ENCODE measurements around the gene CCN2. TPM values are rescaled to one million over a fixed set of nuclear protein-coding genes. Genes with fewer than 3 reads are reported as not detected.
A peak's percentile ranks its signal among the peaks of the same experiment; 100 is the strongest.

Gene CCN2
- total RNA-seq, 3 donors from 2014 or later = 17.1 to 39.7 (median 39.4) TPM

DNA sequence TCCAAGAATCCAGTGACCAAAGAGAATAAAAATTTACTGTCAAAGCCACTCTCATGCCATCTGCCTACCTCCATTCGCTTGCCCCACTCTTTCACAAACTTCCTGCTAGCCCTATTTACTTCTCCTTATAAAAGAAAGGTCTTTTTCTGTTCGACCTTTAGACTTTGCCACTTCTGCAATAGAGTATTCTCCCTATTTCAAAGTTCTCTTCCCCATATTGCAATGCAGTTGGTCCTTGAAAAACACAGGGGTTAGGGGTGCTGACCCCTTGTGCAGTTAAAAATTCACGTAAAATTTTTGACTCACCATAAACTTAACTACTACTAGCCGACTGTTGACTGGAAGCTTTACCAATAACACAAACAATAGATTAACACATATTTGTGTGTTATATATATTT is 15.0 kb downstream of the CCN2 start:
- H3K36me3 ChIP-seq (ENCODE audit: low read depth) = no peaks in the 10 kb centered on the region
- no peak overlapping the region for H3K4me3 ChIP-seq
- no peaks in the 10 kb centered on the region for H3K4me1 ChIP-seq (ENCODE audit: low read depth)
- H3K9me3 ChIP-seq = no peaks in the 10 kb centered on the region
- TF ChIP-seq, protein P1, sequence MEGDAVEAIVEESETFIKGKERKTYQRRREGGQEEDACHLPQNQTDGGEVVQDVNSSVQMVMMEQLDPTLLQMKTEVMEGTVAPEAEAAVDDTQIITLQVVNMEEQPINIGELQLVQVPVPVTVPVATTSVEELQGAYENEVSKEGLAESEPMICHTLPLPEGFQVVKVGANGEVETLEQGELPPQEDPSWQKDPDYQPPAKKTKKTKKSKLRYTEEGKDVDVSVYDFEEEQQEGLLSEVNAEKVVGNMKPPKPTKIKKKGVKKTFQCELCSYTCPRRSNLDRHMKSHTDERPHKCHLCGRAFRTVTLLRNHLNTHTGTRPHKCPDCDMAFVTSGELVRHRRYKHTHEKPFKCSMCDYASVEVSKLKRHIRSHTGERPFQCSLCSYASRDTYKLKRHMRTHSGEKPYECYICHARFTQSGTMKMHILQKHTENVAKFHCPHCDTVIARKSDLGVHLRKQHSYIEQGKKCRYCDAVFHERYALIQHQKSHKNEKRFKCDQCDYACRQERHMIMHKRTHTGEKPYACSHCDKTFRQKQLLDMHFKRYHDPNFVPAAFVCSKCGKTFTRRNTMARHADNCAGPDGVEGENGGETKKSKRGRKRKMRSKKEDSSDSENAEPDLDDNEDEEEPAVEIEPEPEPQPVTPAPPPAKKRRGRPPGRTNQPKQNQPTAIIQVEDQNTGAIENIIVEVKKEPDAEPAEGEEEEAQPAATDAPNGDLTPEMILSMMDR (IDR thresholded peaks at IDR 0.05) = no peak
- ATAC-seq (no peak), DNase-seq (no peak)
- intact Hi-C loops (cut with DNase I, micrococcal nuclease) = no loop called here

DNA sequence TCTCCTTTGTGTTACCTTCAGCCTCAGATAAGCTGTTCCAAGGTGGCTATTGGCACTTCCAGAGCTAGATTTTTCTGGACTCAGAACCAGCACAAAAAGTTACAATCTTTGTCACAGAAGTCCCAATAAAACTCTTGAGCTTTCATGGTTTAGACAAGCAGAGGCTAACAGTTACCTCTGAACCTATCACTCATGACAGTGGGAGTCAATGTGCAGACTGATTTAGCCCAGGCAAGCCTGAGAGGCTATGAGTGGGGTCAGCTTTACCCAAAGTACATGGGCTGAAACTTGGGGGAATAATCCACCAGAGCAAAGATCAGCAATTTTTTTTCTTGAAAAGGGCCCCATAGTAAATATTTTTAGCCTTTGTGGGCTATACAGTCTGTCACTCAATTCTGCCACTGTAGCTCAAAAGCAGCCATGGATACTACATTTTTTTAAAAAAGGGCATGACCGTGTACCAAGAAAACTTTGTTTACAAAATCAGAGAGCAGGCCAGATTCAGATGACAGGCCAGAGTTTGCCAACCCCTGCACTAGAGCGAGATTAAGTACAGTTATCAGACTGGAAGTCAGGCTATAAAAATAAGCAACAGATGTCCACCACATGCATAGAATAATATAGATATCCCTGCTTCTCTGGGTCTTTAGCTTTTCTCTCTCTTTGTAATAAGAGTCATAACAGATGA is 20.0 kb downstream of the CCN2 start:
- H3K9me3 ChIP-seq = no peaks in the 10 kb centered on the region
- intact Hi-C loops (cut with DNase I, micrococcal nuclease) = no loop called here
- no peak overlapping the region for H3K4me3 ChIP-seq
- H3K36me3 ChIP-seq (ENCODE audit: low read depth) = no peaks in the 10 kb centered on the region
- no peak for ATAC-seq
- no peak for DNase-seq
- TF ChIP-seq, protein P1 (IDR thresholded peaks at IDR 0.05) = no peak
- H3K4me1 ChIP-seq (ENCODE audit: low read depth) = no peaks in the 10 kb centered on the region

DNA sequence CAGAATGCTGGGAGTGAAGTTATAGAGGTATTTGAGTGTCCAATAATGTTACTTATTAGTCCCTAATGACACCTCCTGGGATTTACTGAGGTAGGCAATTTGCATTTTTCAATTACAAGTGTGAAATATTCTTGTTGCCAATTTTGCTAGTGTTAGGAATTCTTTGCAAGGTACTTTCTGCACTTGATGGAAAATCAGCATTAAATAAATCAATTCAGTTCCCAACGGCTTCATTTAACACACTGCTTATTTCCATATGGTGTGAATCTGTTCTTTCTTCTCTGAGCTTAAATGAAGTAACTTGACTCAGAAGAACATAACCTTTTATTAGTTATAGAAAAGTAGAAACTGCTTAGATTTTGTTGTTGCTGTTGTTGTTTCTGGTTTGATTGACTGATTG is 21.2 kb downstream of the CCN2 start:
- no peak overlapping the region for H3K4me3 ChIP-seq
- no peak for DNase-seq
- H3K4me1 ChIP-seq (ENCODE audit: low read depth) = no peaks in the 10 kb centered on the region
- H3K36me3 ChIP-seq (ENCODE audit: low read depth) = no peaks in the 10 kb centered on the region
- ATAC-seq = no peak
- intact Hi-C loops (cut with DNase I, micrococcal nuclease) = loop anchor here (5.0 to 10.0 kb wide), 2 partner anchors 285 to 287 kb away; no protein-coding TSS in a partner anchor
- TF ChIP-seq, protein P1 (IDR thresholded peaks at IDR 0.05) = no peak
- no peaks in the 10 kb centered on the region for H3K9me3 ChIP-seq

DNA sequence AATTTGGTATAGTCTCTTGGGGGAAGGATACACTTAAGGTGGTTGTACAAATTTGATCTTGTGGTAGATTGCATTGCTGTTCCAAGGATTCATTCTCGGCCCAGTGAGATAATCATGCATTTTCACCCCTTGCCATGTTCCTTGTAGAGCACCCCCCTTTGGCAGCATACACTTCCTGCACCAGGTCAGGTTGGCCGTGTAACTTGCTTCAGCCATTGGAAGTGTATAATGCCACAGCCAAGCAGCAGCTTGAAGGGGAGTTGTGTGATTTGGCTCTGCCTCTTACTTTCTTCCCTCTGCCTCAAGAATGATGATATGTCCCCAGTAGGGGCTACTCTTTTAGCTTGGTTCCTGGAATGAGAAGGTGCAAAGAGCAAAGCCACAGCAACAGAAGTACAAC is 21.9 kb downstream of the CCN2 start:
- TF ChIP-seq, protein P1 (IDR thresholded peaks at IDR 0.05) = no peak
- intact Hi-C loops (cut with DNase I, micrococcal nuclease) = loop anchor here (5.0 to 10.0 kb wide), 2 partner anchors 286 to 288 kb away; no protein-coding TSS in a partner anchor
- no peak for ATAC-seq
- H3K9me3 ChIP-seq = no peaks in the 10 kb centered on the region
- no peaks in the 10 kb centered on the region for H3K36me3 ChIP-seq (ENCODE audit: low read depth)
- H3K4me1 ChIP-seq (ENCODE audit: low read depth) = no peaks in the 10 kb centered on the region
- no peak for DNase-seq
- no peak overlapping the region for H3K4me3 ChIP-seq

DNA sequence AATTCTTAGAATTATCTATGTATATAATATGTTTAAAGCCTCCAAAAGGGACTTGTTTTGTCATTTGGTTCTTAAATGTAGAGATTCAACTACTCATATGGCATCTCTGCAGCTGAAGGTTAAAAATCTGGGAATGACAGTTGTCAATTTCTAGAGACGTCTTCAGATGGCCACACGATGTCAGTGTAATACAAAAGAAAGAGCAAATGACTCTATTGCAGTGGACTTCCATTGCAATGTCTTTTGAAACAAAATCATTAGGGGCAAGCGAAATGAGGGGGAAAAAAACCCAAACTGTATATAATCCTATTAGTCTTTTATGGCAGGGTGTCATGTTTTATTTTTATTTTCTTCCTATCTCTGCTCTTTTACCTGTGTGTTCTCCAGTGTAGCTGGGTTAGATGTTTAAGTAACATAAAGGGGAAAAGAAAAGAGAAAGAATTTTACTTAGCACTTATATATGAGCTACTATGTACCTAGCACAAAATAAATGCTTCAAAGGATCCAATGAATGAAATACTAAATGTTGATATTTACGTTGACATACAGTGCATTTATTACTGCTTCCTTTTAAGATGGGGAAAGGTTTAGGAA is 26.2 kb downstream of the CCN2 start:
- TF ChIP-seq, protein P1 (IDR thresholded peaks at IDR 0.05) = peak; percentile 9
- Histone ChIP-seq H3K4me1 (ENCODE audit: low read depth) (no peaks in the 10 kb centered on the region), H3K9me3 (peaks cover 8% of the 10 kb centered on the region), H3K4me3 (no peak overlapping the region), H3K36me3 (ENCODE audit: low read depth) (no peaks in the 10 kb centered on the region)
- ATAC-seq = peak; percentile 54
- no peak for DNase-seq
- intact Hi-C loops (cut with DNase I, micrococcal nuclease) = loop anchor here (5.0 to 10.0 kb wide), 2 partner anchors 290 to 292 kb away; no protein-coding TSS in a partner anchor
